ENCODE data around the gene DTD1.

DTD1 gene, protein sequence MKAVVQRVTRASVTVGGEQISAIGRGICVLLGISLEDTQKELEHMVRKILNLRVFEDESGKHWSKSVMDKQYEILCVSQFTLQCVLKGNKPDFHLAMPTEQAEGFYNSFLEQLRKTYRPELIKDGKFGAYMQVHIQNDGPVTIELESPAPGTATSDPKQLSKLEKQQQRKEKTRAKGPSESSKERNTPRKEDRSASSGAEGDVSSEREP

DNA sequence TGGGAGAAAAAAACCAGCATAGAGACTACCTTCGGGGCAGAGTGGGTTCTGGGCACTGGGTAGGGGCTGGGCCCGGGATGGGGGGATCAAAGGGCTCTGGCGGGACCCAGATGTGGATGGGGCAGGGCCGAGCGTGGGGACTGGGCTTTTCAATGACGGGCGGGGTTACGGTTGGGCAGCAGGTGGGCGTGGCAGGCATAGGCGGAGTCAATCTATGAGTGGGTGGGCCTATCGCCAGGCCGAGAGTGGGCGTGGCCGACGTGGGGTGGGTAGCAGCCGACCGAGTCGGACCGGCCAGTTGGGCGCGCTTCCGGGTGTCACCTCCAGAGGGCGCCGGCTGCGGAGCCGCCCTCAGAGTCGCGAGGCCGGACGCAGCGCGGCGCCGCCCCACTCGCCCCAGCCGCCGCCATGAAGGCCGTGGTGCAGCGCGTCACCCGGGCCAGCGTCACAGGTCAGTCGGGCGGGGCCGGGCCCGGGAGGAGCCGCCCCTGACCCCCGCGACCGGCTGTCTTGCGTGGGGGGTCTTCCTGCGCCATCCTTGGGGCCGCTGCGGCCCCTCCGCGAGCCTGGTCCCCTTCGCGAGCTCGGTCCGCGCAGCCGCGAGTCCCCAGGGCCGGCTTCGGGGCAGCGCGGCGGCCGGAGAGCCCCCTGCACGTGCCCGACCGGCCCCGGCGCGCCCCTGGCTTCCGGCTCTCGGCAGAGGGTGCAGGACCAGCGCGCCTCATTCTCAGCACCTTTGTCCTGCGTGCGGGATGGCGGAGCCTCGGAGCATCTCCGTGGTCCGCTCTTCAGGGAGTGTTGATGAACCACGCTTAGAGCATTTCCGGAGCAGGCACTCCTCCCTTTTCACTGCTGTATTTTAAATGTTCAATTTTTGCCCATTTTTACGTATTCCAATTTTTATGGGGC, at the start of gene DTD1:
Gene DTD1 (plus strand): TSS at position 390 of the 909 bp plus-strand sequence. CDS start 19 bp downstream, at position 409.
- DNase-seq: peak; percentile 87 to 94

DNA sequence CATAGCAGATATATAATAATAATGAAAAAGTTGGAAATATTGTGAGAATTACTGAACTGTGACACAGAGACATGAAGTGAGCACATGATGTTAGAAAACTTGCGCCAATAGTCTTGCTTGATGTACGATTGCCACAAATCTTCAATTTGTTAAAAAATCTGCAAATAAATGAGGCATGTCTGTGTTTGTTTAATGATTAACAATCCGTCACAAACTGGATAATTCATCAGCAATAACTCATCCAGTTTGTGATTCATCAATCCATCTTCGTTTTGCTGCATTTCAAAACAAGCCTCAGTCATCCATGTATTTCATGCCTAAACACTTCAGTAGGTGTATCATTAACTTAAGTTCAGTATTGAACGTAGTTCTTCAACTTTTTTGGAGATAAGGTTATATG, 46.1 kb upstream of the DTD1 start:
- DNase-seq: no peak

DNA sequence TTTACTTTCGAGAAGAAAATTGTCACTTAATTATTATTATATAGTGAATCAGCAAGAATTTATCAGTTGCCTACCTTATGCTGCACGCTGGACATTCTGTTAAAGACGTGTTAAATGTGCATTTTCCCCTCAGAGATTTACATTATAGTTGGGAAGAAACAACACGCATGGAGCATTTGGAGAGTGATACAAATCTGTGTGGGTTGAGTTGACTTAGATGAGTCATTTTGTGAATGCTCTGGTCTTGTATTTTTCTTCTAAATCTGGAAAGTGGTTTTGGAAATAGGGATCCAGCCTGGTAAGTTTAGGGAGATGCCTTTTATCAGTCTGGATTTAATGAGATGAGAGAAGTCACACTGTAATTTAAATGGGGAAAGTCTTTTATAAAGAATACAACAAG, 44.6 kb upstream of the DTD1 start:
- DNase-seq: no peak

DNA sequence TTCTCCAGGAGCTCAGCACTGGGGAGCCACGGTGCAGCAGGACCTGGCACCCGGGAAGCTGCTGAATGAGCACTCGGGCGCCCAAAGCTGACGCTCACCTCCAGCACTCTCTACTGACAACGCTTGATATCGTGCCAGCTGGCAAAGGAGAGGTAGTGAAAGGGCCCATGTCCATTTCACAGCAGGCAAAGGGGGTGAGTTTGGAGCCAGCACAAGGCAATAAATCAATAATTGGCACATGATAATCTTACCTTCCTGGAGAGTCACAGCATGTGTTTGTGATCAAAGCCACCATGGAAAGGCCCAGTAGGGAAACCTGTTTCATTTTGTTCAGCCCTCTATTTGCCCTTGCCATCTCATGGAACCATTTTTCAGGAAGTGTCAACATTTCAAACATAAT, 43.9 kb upstream of the DTD1 start:
- no peak for DNase-seq

DNA sequence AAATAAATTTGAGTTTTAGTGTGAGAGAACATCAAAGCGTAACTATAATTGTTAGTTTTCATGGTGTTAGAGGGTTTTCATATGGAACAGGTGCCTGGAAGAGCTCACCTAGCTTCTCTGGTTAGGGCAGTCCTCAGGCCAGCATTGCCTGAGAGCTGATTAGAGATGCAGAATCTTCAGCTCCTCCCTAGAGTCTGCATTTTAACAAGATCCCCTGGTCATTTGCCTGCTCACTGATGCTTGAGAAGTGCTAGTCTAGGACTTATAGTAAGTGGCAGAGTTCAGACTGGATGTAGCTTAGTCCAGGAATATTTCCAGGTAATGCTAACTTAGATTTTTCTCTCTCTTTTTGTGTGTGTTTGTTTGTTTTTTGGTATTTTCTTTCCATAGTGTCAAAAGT, 42.3 kb upstream of the DTD1 start:
- DNase-seq: no peak

DNA sequence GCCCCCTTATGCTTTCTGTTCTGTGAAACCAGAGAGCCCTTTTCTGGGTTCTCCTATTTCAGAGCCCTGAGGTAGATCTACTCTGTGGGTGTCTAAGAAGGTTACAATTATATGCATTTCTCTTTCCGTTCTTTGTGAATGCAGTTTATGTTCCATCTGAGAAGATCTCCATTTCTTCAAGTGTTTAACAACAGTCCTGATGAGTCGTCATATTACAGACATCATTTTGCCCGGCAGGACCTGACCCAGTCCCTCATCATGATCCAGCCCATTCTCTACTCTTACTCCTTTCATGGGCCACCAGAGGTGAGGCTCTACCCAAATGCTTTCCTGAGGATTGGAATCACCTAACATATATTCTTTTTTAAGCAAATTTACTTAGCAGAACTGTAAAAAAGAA, 39.4 kb upstream of the DTD1 start:
- DNase-seq: no peak

DNA sequence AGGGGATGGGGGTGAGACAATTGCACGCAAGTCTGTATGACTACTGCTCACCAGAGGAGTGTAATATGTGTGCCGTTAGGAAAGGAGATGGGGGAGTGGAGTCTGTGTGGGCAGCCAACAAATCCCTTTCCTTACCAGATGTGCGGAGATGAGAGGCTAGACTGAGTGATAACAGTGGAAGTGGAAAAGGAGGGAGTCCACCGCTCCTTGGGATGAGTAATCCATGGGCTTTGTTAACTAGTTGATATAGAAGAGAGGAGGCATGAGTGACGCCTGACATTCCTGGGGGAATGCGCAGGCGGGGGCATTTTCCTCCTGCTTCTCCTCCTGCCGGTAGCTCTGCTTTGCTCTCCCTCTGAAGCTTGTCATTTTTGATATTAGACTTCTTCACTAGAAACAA, 34.1 kb upstream of the DTD1 start:
- DNase-seq: no peak

DNA sequence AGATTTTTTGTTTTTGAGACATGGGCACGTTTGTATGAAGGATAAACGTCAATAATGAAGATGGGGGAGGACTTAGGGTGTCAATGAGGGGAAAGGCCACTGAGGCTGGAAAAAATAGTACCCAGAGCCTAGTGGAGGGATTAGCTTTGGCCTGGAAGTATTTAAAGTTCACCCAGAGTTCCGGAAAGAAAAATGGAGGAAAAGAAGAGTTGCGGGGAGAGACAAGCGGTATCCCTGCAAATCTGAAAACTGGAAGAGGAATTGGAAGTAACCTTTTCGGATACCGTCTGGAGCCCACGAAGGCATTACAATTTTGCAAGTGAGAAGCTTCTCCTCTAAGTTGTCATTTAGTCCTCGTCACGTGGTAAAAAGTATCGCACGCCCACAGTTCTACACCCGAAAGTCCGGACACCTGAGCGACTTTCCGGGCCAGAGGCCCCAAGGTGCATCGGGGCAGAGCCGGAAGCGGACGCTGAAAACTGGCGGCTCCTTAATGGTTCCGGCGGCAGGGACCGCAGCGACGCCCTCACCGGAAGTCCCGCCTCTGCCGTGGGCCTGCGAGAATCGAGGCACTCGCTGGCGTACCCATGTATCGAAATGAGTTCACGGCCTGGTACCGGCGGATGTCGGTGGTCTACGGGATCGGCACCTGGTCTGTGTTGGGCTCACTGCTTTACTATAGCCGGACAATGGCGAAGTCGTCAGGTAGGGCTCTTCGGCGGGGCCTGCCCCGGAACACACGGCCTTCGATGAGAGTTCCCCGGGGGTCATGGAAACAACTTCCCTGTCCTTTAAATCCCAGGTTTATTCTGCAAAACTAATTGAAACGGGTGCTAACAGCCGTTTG, 20.7 kb upstream of the DTD1 start, which contains the start of gene SMIM26:
Gene SMIM26 (plus strand): TSS at position 541 of the 847 bp plus-strand sequence. CDS start 47 bp downstream, at position 588.
- DNase-seq: peak; percentile 91 to 93

DNA sequence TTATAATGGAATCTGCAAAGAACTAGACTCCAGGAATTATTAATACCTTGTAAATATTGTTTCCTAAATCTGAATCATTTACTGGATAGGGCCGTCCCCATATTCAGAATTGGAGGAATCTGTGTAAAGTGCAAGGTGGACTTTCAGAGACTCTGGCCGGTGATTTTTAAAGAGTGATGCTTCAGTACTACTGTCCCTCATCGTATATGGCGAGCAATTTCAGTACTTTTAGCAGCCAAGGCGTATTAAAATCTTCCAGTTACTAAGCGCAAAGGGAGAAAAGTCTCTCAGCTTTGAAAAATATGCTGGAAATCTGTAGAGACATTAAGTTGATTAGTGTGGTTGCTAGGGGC, 20.1 kb upstream of the DTD1 start:
- DNase-seq: no peak

DNA sequence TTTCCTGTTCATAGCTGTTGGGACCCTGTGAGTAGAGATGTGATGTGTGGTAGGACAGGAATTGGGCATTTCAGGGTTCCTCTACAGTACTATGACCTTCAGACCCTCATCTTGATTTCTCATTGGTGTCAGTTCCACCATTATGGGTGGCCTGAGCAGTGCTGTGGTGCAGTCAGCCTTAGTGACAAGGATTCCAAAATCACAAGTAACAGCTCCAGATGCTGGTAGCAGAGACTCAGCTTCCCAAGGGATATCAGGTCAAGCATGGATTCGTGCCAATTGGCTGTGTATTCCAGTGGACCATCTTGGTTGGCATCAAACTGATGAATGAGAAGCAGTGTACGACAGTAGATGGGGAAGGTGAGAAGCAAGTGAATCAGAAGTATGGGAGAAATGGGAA, 16.8 kb upstream of the DTD1 start:
- no peak for DNase-seq

DNA sequence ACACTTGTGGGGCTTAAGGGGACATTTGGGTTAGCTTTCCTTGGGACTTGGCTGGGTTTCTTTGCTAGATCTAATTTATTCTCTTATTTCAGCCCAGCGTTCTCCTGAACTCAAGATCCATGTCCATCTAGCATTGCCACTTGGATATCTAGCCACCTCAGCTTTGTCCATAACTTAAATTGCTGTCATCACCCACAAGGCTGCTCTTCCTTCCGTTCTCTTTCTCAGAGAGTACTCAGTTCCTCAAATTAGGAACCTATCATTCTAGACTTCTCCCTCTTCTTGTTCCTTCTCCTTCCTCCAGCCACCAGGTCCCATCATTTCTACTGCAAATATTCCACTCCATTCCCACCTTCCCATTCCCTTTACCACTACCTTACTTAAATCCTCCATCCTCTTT, 16.3 kb upstream of the DTD1 start:
- no peak for DNase-seq

DNA sequence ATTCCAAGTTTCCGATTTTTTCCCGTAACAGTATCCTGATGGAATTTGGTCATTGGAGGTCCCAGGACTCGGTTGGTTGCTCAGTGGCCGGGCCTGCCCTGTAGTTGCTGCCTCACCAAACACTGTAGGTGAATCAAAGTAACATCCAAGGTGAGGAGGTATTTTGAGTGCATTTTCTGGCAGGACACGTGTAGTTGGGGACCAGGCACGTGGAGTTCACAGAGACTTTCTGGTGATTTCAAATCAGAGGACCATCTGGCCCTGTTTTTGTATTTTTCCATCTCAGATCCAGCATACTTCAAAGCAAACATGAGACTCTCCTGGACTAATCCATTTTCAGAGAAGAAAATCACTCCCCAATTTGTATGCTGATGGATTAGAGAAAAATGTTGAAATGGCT, 9.9 kb upstream of the DTD1 start:
- no peak for DNase-seq

DNA sequence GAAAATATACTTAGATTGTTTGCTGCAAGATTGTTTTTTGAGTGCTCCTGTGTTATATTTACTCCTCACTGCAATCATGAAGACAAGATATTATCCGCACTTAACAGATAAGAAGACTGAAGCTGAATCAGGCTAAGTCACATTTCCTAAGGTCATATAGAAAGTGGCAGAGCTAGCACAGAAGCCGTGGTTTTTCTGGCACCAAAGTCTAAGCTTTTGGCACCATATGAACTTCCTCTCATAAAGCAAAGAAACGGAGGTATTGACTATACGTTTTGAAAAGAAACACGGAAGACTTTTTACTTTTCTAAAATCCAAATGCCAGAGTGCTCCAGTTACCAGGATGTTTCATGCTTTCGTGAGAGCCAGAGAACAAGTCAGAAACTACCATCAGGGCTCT, 9.3 kb upstream of the DTD1 start:
- no peak for DNase-seq

DNA sequence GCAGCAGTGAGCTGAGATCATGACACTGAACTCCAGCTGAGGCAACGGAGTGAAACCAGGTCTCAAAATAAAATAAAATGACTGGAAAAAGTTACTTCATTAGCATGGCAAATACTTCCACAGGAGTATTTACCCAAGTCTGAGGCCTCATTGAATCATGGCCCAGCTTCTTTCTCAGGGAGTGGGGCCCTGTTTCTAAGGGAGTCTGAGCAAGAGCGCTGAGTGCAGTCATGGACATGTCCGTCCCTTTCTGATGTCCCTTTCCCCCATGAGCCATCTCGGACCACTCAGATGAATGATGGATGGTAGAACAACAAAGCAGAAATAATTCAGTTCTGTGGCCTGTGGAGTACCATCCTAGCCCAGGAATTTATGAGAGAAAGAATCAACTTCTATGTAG, 7.8 kb upstream of the DTD1 start:
- DNase-seq: no peak

DNA sequence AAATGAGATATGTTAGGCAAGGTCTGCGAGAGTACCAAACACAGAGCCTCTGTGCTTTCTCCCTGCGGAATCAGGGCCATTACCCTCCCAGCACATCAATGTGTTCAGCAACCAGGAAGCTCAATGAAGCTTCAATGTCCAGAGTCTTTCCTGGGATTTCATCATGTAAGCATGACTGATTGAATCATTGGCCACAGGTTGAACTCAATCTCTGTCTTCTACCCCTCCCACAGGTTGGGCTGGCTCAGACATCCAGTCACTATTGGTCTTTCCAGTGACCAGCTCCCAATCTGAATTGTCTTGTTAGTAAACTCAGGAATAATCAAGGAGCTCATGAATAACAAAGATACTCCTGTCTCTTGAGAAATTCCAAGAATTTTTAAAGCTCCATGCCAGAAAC, 2.7 kb upstream of the DTD1 start:
- peak in 1 of 2 experiments; percentile 91 for DNase-seq

DNA sequence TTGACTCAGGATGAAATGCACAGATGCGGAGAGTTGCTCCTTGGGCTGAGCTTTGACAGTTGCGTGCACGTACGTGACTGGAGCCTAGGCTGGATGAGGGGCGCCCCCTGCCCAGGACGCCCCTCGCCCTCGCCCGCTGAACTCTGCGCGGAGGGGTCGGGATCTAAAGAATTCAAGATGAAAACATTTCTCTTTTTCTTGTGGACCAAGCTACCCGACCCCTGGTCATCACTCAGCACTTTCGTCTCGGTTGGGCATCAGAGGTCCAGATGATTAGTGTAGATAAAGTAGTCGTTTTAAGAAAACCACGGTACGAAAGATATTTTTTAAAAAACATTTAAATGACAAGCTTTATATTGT, 700 bp downstream of the DTD1 start:
- DNase-seq: no peak

DNA sequence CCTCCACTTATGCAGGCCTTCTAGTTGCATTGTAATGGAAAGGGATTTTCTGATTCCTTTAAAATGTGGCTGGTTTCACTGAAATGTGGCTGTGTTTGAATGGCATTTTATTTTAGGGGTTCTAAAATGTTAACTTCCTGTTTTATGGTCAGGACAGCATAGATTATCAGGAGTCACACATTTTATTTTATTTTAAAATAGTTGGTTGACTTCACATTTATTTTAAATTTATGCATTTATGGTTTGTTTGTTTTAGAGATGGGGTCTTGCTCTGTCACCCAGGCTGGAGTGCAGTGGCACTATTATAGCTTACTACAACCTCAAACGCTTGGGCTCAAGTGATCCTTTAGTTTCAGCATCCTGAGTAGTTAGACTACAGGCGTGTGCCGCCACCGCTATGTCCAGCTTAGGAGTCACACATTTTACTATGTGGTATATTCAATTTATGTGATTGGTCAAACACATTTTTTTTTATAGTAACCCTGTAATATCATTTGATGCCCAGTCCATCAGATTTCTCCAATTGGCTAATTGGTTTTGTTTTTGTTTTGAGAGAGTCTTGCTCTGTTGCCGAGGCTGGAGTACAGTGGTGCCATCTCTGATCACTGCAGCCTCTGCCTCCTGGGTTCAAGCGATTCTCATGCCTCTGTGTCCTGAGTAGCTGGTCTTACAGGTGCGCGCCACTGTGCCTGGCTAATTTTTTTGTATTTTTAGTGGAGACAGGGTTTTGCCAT, 2.3 kb downstream of the DTD1 start:
- no peak for DNase-seq

DNA sequence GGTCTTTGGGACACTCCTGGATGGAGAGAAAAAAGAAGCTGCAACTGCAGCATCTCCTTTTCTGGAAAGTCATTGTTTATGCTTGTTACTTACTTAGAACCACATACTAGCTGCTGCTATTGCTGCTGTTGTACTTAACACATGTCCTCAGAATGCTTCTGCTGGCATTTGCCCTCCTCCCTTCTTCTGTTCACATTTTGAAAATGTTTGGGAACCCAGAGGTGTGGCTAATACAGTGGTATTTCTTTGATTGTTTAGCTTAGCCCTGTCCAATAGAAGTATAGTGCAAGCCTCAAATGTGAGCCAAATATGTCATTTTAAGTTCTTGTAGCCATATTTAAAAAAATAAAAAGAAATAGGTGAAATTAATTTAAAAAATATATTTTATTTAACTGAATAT, 8.4 kb downstream of the DTD1 start:
- no peak for DNase-seq

DNA sequence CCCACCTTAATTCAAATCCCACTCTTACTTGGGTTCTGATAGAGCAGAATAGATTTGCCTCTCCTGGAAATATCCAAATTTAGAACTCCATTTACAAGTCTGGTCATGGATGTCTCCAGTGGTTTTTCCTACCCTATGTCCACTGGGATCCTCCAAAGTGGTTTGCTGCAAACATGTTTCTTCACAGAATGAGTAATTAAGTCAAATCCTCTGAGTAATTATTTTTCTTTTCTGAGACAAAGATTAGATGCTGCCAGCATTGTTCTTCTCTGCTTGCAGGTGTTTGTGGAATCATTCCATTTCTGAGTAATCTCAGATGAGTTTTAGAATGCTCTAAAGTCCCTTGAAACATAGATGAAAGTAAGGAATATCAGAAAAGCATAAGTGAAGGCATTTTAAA, 21.9 kb downstream of the DTD1 start:
- DNase-seq: no peak

DNA sequence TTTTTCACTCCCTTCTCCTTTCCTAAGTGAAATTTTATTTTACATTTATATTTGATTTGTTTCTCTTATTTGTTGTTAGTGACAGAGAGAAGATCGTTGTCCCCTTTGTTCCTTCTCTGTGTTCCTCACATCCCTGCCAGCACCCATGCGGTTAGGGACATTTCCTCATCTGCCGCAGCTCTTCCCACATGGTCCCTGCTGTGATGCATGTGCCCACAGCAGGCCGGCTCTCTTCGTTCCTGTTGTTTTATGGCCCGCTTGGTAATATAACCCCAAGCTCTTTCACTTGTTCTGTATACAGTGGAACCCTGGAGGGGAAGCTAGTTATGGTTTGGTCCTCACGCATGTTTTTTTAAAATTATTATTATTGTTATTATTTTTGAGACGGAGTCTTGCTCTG, 23.6 kb downstream of the DTD1 start:
- no peak for DNase-seq

DNA sequence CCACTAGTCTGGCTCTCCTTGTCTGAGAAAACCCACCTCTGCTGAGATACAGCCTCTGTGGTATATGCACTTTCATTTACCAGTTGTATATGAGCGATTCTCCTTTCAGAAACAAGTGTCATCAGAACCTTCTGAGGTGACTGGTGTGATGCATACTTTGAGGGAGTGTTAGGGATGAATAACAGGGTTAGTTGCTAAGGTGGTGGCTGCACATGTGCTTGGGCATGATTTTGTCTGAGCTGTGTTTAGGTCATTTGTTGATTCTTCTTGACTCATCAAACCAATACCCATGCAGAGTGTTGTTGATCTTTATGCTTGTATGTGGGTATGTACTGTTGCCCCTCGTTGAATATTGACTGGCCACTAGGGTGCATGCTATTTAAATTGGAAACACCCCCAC, 25.7 kb downstream of the DTD1 start:
- no peak for DNase-seq

DNA sequence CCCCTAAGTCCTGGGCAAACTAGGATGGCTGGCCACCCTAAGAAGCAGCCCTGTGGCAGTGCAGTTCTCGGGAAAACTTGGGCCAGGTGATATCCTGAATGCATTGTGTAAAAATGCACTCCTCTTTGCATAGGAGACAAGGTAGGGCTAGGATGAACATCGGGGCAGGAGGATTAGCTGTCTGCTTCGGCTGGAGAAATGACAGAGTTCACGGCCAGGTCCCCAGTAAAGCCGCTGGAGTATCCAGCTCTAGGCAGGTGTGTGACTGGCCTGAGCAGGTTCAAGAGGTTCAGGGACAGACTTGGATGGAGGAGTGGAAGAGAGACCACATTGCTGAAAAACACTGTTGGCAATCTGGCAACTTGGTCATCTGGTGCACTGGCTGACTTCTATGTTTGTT, 26.4 kb downstream of the DTD1 start:
- no peak for DNase-seq
